Activated naive CD4-positive, alpha-beta T cell treated with anti-CD3 and anti-CD28 coated beads, Interleukin-2, amount 50 U/mL, for 72 hours (primary cell): ENCODE results near the gene RETREG2. TPM values are rescaled to one million over a fixed set of nuclear protein-coding genes. Genes with fewer than 3 reads are reported as not detected.

Source experiments
- ATAC-seq, 2 donors: fragments of 150-1000 bp; cut with Tn5 transposase; 2 replicates each; pipeline ENCODE4 v1.10.0; 2021; ENCODE audit warnings: mild to moderate bottlenecking in 2 of 2, moderate library complexity in 2 of 2
- DNase-seq, 2 donors: peaks; one replicate each; pipeline ENCODE4 v3.0.0; 2021 to 2022; ENCODE audit warnings: low spot score in 2 of 2
- H3K27ac Mint-ChIP-seq, 2 donors: one replicate each; pipeline ENCODE4 v1.8.0; 2022; ENCODE audit warnings: mild to moderate bottlenecking in 2 of 2, mixed read lengths in 2 of 2
- H3K36me3 Mint-ChIP-seq, 2 donors: one replicate each; pipeline ENCODE4 v1.8.0; 2022; ENCODE audit warnings: mixed read lengths in 2 of 2
- H3K9me3 Mint-ChIP-seq, 2 donors: one replicate each; pipeline ENCODE4 v1.8.0; 2022; ENCODE audit warnings: mixed read lengths in 2 of 2
- total RNA-seq, 2 donors: library from RNA; stranded (reverse); gene quantifications; one replicate each; pipeline ENCODE4 v1.2.3, GENCODE V29; 2022

The RETREG2 gene
- total RNA-seq, 2 donors from 2014 or later, result 93.0 to 120 TPM

DNA sequence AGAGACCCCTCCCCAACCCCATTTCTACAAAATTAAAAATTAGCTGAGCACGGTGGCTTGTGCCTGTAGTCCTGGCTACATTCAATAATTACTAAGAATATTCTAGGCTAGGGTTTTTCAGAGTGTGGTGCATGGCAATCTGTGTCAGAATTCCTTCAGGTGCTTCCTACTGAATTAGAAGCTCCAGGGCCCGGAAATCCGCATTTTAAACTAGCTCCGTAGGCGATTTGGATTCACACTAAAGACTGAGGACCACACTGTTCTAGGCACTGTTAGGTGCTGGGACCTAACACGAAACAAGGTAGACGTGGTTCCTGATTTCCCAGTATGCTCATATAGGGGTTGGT lies 27.9 kb downstream of the RETREG2 start:
- Mint-ChIP-seq H3K36me3 (peaks cover 0 to 11% of the 10 kb centered on the region in 2 donors), H3K27ac (peak overlapping the region; percentile 89 to 97), H3K9me3 (peaks cover 0 to 4% of the 10 kb centered on the region in 2 donors)
- ATAC-seq (no peak), DNase-seq (no peak)

DNA sequence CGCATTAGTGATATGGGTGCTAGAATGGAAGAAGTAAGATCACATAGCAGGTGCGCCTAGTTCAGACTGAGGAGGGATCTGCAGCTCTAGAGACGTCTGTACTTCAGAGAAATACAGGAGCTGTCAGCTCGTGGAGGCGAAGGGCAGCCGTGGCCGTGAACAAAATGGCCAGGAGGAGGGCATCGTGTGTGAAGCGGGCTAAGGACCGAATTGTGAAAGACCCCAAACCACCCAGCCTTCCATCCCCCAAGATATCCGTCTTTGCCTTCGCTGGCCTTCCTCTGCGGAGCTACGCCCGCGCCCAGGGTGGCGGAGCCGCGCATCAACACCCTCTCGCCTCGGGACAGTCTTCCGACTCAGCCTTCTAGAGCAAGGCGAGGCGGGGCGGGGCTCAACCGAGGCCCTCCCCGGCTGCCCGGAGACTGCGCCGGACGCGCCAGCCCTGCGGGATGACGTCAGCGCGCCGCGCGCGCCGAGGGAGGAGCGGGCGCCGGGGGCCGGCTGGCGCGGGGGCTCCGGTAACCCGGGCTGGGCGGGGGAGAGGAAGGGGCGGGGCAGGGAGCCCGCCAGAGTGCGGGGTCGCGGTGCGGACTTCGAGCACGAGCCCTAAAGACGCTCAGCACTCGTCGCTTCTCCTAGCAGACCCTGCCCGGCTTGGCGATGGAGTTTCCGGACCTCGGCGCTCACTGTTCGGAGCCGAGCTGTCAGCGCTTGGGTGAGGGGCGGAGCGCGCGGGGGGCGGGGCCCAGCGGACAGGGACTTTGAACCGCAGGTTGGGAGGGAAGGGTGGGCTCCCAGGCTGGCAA lies 28.5 kb downstream of the RETREG2 start, which contains the start of gene ZFAND2B:
ZFAND2B (plus strand) TSS at position 455 of the 806 bp plus-strand sequence; CDS start at position 661, 206 bp downstream.
- Mint-ChIP-seq H3K36me3 (peaks cover 0 to 8% of the 10 kb centered on the region in 2 donors), H3K9me3 (peaks cover 0 to 4% of the 10 kb centered on the region in 2 donors), H3K27ac (peak within 1 kb of the TSS; percentile 89 to 97)
- DNase-seq (peak; percentile 95 to 99), ATAC-seq (peak; percentile 97 to 98)

DNA sequence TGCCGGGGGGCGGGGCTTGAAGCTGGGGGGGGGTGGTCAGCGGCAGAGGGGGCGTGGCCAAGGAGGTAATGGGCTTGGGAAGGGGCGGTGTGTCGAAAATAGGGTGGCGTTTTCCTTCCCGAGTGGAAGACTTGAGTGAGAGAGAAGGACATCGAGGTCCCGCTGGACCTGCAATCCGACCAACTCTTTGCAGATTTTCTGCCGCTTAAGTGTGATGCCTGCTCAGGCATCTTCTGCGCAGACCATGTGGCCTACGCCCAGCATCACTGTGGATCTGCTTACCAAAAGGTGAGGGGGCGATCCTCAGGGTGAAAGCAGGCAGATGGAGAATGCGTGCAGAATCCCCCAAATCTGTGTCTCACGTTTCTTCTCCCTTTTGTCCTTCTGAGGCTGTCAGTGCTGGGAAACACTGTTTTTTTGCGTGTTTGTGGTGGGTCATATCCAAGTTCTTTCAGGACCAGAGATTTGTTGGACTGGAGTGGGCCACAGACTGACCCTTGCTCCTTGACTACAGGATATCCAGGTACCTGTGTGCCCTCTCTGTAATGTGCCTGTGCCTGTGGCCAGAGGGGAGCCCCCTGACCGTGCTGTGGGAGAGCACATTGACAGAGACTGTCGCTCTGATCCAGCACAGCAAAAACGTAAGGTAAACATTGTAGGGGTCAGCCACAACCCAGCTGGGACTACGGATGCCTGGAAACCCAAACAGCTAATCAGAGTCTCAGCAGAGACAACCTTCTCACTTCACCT lies 29.2 kb downstream of the RETREG2 start:
- H3K36me3 Mint-ChIP-seq, result peaks cover 0 to 13% of the 10 kb centered on the region in 2 donors
- H3K9me3 Mint-ChIP-seq, result peaks cover 0 to 4% of the 10 kb centered on the region in 2 donors
- DNase-seq (no peak), ATAC-seq (no peak)
- peak overlapping the region; percentile 9 to 72 for H3K27ac Mint-ChIP-seq

DNA sequence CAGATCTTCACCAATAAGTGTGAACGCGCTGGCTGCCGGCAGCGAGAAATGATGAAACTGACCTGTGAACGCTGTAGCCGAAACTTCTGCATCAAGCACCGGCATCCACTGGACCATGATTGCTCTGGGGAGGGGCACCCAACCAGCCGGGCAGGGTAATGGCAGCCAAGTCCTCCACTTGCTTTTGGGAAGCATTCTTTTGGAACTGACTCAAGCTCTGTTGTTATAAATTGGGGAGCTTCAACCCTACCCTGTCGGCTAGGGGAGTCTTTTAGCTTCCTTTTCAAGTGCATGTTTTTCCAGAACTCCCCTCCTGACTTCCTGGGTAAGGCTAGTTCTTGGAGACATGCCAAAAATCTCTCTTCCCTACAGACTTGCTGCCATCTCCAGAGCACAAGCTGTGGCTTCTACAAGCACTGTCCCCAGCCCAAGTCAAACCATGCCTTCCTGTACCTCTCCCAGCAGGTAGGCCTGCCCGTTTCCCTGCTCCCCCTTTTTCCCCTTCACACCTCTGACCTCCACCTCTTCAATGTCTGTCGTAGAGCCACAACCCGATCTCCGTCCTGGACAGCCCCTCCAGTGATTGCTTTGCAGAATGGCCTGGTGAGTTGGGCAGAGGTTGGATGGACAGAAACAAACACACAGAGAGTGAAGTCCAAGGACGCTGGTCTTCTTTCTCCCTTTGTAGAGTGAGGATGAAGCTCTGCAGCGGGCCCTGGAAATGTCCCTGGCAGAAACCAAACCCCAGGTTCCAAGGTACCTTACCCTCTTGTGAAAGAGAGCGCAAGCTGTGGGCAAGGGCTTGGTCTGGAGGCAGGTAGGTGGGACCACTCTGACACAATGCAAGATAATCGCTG lies 30.0 kb downstream of the RETREG2 start:
- no peak for DNase-seq
- H3K27ac Mint-ChIP-seq, result peak overlapping the region; percentile 10 to 72
- peaks cover 0 to 4% of the 10 kb centered on the region in 2 donors for H3K9me3 Mint-ChIP-seq
- H3K36me3 Mint-ChIP-seq, result peaks cover 0 to 21% of the 10 kb centered on the region in 2 donors
- ATAC-seq, result no peak

DNA sequence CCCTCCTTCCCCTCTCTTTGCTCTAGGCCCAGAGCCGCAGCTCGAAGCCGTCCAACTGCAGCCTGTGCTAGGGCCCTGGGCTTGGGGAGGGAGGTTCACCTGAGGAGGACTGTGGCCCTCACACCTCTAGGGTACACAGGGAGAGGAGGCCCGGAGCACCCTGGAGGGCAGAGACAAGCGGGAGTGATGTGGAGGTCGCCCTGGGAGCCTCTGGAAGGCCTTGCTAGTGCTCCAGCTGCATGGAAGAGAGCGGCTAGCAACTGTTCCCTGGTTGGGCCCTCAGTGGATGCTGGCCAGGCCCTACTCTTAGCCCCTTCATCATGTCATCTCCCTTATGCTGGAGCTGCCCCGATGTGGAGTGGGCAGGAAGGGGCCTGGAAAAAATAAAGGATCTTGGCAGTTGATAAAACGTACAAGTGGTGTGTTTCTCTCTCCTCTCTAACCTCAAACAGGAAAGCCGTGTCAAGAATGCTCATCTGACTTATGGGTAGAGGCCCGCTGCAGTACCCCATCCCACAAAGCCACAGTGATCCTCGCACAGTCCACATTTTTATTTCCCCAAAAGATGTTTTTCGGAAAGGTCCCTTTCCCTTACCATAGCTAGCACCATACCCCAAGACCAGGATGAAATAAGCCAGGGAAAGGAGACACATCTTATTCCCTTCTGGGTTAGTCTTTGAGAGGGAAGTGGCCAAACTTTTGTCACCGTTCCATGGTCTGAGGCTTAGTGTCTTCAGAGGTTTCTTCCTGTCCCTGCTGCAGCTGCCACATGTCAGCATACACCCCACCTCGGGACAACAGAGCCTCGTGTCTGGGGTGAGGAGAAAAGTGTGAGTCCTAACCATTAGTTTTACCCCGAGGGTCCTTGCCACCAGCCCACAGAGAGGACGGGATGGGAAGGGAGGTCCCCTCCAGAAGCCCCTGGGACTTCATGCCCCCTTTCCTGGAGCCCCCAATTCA lies 31.4 kb downstream of the RETREG2 start:
- H3K27ac Mint-ChIP-seq, result peak overlapping the region; percentile 72 to 77
- DNase-seq, result no peak
- H3K36me3 Mint-ChIP-seq, result peaks cover 4 to 30% of the 10 kb centered on the region in 2 donors
- ATAC-seq, result no peak
- peaks cover 0 to 2% of the 10 kb centered on the region in 2 donors for H3K9me3 Mint-ChIP-seq

DNA sequence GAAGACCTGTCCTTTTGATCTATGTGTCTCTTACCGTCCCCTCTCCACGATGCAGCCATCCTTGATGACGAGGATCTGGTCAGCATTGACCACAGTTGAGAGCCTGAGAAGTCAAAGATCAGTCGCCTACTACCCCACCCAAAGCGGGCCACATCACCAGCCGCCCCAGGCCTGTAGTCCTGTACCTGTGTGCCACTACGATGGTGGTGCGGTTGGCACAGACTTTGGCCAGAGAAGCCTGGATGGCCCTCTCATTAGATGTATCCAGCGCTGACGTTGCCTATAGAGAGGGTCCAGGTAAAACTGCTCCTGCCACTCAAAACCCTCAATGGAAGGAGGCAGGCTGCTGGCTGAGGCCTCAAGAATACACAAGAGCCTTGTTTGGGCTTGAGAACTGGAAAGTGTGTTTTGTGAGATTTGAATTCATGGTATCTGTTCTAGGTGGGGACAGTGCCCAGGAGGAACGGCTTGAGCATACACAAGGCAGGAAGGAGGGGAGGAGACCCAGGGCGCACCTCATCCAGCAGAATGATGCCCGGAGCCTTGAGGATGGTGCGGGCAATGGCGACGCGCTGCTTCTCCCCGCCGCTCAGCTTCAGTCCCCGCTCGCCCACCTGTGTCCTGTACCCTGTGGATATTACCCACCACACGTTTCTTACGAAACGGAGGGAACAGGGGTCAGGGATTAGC lies 32.3 kb downstream of the RETREG2 start:
- ATAC-seq, result no peak
- no peaks in the 10 kb centered on the region for H3K9me3 Mint-ChIP-seq
- peak overlapping the region in 1 of 2 donors; percentile 74 for H3K27ac Mint-ChIP-seq
- peaks cover 9 to 28% of the 10 kb centered on the region in 2 donors for H3K36me3 Mint-ChIP-seq
- DNase-seq, result no peak

DNA sequence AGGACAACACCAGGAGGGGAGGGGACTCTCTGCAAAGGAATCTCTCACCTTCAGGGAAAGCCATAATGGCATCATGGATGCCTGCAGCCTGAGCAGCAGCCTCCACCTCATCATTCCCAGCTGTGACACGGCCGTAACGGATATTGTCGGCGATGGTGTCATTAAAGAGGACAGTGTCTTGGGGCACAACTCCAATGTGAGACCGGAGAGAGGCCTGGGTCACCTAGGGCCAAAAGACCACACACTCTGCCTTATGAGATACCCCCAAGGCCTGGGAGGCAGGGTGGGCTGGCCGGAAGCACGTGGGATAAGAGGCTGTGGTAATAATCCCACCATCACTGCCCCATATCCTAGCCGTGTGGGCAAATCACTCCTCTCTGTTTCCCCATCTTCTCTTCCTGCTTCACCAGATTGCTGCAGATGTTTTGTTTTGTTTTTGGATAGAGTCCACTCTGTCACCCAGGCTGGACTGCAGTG lies 32.8 kb downstream of the RETREG2 start:
- Mint-ChIP-seq H3K36me3 (peaks cover 9 to 28% of the 10 kb centered on the region in 2 donors), H3K9me3 (no peaks in the 10 kb centered on the region), H3K27ac (peak overlapping the region; percentile 70 to 82)
- no peak for DNase-seq
- no peak for ATAC-seq

DNA sequence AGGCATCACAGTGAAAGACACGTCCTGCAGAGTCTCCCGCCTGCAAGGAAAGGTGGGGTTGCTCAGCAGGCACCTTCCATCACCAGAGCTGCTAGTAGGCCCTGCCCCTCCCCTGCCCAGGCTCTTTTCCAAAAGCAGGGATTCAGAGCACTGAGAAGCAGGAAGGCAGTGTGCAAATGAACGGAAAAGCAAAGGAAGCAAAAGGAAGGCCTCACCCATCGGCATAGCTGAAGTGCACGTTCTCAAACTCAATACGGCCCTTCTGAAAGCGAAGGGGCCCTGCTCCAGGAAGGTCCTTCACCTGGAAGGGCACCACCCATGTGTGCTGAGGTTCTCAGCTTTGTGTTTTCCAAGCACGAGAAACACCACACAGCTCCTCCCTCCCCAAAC lies 34.9 kb downstream of the RETREG2 start:
- H3K36me3 Mint-ChIP-seq, result peaks cover 9 to 34% of the 10 kb centered on the region in 2 donors
- no peak overlapping the region for H3K27ac Mint-ChIP-seq
- DNase-seq, result no peak
- ATAC-seq, result no peak
- no peaks in the 10 kb centered on the region for H3K9me3 Mint-ChIP-seq

DNA sequence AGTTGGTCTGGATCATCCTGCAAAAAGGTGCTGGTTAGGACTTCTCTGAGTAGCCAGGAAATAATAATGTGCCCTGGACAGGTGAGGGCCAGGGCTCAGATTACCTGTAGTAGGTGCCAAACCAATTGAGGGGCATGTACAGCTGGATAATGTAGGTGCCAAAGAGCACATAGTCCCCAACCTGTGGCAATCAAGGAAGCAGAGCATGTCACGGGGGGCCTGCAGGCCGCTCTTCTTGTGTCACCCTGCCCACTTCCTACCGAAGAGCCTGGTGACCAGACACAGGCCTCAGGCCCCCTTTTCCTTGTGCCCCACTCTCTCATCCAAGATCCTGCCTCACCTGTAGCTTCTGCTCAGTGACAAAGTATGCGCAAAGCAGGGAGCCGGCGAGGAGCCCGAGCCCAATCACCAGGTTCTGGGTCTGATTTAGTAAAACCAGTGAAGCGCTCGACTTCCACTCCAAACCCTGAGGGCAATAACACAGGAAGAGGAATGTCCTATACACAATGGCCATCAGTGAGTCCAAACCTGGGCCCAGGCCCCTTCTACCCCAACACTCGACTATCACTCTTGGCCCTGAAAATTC lies 35.5 kb downstream of the RETREG2 start:
- H3K27ac Mint-ChIP-seq, result no peak overlapping the region
- DNase-seq (no peak), ATAC-seq (no peak)
- peaks cover 9 to 34% of the 10 kb centered on the region in 2 donors for H3K36me3 Mint-ChIP-seq
- H3K9me3 Mint-ChIP-seq, result no peaks in the 10 kb centered on the region

DNA sequence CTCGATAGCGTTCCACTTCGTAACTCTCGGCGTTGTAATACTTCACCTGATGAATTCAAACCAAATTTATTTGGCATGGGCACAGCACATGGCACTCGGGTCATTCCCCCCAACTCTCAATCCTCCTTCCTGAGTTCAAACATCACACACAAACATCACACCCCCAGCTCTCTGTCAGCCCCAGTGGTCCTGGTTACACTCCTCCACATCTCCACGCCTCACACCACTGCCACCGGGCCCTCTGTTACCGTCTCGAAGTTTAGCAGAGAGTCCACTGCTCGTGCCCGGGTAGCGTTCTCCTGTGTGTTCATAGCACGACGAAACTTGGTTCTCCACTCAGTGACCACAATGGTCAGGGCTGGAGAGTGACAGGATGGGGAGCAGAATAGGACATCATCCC lies 36.1 kb downstream of the RETREG2 start:
- no peak for ATAC-seq
- H3K27ac Mint-ChIP-seq, result peak overlapping the region; percentile 48 to 63
- H3K9me3 Mint-ChIP-seq, result no peaks in the 10 kb centered on the region
- peaks cover 9 to 35% of the 10 kb centered on the region in 2 donors for H3K36me3 Mint-ChIP-seq
- DNase-seq, result no peak

DNA sequence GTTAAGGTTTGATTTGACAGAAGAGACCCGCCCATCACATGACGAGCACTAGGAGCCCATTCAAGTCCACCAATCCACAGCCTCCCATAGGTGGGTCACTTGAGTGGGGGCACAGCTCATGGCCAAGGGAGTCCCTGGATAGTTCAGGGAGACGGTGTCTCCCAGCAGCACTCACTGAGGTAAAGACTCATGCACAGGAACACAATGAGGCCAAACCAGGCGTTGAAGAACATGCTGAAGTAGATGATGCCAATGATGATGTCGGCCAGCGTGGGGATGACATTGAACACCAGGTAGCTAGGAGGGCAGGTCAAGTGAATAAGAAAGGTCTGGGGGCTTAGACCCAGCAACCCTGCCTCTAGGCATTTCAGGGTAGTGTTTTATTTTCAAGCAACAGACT lies 36.7 kb downstream of the RETREG2 start:
- H3K9me3 Mint-ChIP-seq, result no peaks in the 10 kb centered on the region
- peak overlapping the region in 1 of 2 donors; percentile 48 for H3K27ac Mint-ChIP-seq
- H3K36me3 Mint-ChIP-seq, result peaks cover 15 to 41% of the 10 kb centered on the region in 2 donors
- DNase-seq (no peak), ATAC-seq (no peak)

DNA sequence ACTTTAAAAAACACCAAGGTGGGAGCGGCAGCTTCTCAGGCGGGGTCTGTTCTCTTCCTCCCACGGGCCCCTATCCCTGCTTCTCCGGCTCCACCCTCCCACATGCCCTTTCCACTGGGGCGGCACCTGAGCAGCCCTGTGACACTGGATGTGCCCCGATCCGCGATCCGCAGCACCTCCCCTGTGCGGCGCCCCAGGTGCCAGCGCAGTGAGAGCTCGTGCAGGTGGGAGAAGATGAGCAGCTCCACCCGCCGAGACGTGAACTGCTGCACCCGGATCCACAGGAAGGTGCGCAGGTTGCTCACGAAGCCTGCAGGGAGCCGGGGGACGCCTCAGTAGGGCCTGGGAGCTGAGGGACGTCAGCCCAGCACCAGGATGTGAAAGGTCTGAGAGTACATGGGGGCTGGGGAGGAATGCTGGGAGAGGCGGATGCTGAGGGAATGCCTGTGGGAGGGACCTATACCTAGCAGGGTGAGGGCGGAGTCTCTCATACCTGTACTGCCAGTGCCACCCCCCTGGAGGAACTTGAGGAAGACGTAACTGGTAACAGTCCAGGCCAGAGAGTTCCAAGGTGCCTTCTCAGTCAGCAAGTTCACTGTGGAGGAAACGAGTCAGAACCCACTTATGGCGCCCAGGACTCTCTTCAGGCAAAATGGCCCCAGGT lies 37.9 kb downstream of the RETREG2 start:
- Mint-ChIP-seq H3K36me3 (peaks cover 15 to 42% of the 10 kb centered on the region in 2 donors), H3K27ac (peak overlapping the region in 1 of 2 donors; percentile 65), H3K9me3 (no peaks in the 10 kb centered on the region)

DNA sequence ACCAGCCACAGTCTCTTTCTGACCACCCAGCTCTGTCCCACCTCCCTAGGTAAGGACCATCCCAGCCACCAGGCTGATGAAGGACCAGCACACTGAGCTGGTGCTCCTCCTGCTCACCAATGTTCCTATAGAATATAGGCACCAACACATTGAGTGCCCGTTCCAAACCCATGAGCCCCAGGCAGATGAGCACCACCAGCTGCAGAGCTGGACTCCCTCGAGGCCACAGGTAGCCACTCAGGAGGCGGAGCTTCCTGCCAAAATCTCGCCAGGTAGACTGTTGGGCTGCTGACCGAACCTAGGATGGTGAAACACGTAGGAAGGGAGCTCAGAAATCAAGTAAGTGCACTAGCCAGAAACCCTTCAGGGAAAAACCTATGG lies 38.5 kb downstream of the RETREG2 start:
- DNase-seq (no peak), ATAC-seq (no peak)
- Mint-ChIP-seq H3K27ac (peak overlapping the region in 1 of 2 donors; percentile 36), H3K9me3 (no peaks in the 10 kb centered on the region), H3K36me3 (peaks cover 15 to 42% of the 10 kb centered on the region in 2 donors)

More for the DNA sequence above, 37.9 kb downstream of the RETREG2 start:
- DNase-seq (no peak), ATAC-seq (no peak)

DNA sequence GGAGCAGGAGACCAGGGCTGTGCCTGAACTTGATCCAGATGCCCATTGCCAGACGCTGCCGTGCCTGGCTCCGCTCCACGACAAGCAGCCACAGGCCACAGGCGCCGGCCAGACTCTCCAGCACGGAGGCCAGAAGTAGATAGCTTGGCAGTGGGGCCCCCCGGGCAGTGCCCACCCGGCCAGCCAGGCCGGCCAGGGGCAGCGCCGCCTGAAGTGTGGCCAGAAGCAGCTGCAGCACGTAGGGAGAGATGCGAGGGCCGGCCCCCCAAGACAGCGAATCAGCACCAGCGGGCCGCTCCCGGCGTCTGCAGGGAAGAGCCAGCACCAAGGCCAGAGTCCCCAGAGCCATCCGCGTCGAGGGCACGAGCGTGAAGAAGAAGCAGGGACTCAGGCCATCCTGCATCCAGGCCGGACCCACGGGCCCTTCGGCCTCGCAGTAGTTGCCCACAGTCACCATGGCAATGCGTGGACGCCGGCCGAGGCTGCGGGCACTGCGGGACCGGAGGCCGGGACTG lies 40.2 kb downstream of the RETREG2 start:
- ATAC-seq (peak; percentile 48 to 53), DNase-seq (peak; percentile 25 to 64)
- Mint-ChIP-seq H3K27ac (peak overlapping the region; percentile 82 to 83), H3K9me3 (no peaks in the 10 kb centered on the region), H3K36me3 (peaks cover 16 to 26% of the 10 kb centered on the region in 2 donors)
